Endometrium (tissue), 2 donors: ENCODE data around the gene TMEM37.

Source experiments
- FAIRE-seq: peaks from 2 replicates; lab custom pipeline; 2012; peaks lifted over from hg19 to GRCh38; lab: Jason Lieb, UNC
- donor health status: control.
- donor health status: control.

Gene TMEM37

DNA sequence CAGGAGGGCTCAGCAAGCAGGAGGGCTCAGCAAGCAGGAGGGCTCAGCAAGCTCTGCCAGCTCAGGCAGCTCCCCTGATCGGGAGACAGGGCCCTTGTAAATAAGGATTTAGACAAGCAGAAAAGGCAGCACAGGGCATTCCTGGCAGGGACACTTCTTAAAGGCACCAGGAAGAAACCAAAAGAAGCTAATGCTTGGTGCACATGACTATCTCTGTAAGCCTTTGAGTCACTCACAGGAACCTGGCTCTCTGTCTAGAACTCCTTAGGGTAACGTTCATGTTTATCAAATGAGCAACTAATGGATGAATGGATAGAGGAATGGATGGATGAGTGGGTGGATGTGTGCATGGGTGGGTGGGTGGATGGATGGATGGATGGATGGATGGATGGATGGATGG lies 28.4 kb downstream of the TMEM37 start:
- FAIRE-seq: no peak

DNA sequence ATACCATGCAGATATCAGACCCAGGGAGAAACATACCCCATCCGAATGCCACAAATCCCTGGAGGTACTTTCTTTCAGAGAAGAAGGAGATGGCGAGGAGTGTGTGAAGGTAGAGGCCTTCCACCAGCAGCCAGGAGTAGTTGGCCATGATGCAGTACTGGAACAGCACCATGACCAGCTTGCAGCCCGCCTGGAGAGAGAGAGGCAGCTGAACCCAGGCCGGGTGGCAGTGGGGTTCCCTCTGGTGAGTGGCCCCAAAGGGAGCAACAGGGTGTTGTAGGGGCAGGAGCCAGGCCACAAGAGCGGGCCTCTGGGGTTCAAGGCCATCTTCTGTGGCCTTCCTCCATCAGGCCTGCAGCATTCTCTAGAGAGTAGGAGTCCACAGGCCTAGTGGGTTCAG lies 30.2 kb downstream of the TMEM37 start:
- FAIRE-seq: no peak

DNA sequence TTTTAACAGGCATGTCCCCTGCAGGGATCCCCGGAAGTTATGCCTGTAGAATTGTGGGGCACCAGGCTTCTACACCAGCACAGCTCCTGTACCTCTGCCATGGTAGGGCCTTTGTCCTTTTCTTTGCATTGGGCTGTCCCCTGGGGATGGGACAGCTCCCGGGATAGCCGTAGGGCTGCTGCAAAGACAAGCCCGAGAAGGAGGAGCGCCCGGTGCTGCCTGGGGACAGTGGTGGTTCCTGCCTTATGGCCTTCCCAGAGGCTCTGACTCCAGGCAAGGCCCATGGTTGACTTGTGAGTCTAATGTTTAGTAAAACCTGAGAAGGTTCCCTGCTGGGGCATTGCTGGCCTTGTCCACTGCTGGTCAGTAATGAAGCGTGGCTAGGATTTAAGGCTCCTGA lies 30.9 kb downstream of the TMEM37 start:
- FAIRE-seq: no peak

- no peak for FAIRE-seq
Measured at GRCh38 chr2:119463136-119463535, 31.5 kb downstream of the TMEM37 start.

GRCh38 chr2:119463990-119464389 lies 32.3 kb downstream of the TMEM37 start:
- no peak for FAIRE-seq

DNA sequence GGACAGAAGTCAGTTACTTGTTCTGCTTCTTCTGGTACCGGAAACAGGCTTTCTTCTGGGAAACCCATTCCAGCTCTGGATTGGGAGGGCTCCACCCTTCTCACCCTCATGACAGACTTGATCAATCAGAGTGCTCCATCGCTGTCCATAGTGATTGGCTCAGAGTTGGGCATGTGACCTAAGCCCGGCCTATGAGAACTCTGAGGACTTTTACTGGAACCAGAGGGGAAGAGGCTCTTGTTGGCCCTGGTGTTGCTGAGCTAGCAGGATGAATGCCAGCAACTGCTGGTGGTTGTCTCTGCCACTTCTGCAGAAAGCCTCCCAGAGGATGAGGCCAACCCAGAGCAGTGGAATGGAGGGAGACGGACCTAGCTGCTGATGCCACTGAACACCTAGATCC lies 33.3 kb downstream of the TMEM37 start:
- FAIRE-seq: no peak

DNA sequence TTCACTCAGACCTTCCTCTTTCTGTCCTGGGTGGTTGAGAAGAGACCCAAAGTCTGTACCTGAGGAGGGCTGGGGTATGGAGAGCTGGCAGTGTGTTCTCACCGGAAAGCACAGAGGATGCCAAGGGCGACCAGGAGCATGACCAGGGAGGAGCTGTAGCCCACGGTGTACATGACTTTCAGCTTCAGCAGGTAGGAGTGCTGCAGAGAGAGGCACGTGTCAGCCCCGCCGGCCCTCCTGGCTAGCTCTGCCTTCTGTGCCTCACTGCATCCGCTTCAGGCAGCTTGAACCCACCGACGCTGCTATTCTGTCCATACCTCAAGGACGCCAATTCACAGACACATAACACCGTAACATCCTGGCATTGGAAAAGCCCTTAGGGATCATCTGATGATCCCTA lies 34.0 kb downstream of the TMEM37 start:
- no peak for FAIRE-seq

DNA sequence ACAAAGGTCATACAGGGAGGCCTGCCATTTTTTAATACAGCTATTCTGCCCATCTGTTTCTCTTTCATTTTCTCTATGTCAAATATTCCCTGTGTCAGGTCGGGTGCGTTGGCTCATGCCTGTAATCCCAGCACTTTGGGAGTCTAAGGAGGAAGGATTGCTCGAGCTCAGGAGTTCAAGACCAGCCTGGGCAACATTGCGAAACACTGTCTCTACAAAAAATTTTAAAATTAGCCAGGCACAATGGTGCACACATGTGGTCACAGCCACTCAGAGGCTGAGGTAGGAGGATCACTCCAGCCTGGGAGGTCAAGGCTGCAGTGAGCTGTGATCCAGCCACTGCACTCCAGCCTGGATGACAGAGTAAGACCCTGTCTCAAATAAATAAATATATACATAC lies 34.7 kb downstream of the TMEM37 start:
- no peak for FAIRE-seq

DNA sequence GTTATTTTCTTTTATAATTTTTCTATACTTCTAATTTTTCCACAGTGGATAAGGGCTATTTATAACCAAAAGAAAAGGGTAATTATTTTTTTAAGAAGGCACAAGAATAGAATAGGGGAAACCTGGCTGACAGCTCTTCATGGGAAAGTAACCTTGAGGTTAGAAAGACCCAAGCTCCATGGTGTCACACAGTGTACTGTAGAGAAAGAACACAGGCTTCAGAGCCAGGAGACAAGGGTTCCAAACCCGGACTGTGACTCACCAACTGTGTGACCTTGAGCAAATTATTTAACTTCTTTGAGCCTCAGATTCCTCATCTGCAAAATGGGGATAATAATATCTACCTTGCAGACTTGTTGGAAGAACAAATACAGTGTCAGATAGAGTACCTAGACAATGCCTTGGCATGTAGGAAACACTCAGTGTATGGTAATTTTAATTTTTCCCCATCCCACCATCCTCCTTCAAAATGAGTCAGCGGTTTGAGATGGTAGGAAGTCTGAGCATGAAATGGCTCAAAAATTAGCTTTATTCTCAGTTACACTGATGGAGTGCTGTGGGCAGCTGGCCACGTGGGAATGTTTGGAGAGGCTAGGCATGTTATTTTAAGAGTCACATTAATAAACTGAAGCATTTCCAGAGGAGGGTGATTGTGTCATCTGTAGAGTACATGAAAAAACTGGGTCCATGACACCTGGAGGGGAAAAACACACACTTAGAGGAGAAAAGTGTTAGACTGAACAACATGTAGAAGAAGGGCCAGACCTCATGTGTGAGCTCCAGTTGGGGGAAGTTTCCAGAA lies 36.7 kb downstream of the TMEM37 start:
- no peak for FAIRE-seq

DNA sequence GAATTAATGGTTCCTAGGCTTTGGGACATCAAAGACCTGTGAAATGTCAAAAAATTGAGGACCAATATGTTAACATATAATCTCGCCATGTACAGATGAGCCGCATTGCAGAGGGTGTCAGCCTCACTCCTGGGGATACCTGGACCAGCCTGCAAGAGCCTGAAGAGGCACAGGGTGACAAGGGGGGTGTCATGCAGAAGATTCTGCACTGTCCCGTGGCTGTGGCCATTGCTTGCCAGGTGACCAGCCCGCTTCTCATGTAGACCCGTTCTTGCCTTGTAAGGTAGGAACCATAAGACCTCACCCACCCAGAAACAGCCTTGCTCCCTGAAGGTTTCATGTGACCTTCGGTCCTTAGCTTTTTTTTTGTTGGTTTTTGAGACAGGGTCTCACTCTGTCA lies 37.5 kb downstream of the TMEM37 start:
- FAIRE-seq: no peak

DNA sequence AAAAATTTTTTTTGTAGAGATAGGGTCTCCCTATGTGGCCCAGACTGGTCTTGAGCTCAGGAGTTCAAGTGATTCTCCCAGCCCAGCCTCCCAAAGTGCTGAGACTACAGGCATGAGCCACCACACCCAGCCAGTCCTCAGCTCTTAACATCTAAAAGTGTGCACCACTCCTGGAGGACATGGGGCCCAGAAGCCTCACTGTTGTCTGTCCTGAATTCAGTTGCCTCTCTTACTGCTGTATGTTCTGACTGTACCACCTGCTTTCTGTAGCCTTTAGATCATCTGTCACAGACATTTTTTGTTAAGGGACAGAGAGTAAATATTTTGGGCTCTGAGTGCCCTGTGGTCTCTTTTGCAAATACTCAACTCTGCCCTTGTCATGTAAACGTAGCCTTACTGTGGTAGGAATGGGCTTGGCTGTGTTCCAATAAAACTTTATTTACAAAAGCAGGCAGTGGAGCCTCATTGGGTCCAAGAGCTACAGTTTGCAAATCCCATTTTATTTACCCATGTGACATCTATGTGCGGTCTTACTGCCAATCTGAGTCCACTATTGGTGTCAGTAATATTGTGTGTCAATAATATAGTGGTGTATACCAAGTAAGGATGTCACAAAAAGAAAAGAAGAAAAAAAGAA lies 38.1 kb downstream of the TMEM37 start:
- FAIRE-seq: no peak

GRCh38 chr2:119472749-119473148 lies 41.1 kb downstream of the TMEM37 start:
- FAIRE-seq: no peak

- FAIRE-seq: no peak
Measured at GRCh38 chr2:119473621-119474370, 42.1 kb downstream of the TMEM37 start.

DNA sequence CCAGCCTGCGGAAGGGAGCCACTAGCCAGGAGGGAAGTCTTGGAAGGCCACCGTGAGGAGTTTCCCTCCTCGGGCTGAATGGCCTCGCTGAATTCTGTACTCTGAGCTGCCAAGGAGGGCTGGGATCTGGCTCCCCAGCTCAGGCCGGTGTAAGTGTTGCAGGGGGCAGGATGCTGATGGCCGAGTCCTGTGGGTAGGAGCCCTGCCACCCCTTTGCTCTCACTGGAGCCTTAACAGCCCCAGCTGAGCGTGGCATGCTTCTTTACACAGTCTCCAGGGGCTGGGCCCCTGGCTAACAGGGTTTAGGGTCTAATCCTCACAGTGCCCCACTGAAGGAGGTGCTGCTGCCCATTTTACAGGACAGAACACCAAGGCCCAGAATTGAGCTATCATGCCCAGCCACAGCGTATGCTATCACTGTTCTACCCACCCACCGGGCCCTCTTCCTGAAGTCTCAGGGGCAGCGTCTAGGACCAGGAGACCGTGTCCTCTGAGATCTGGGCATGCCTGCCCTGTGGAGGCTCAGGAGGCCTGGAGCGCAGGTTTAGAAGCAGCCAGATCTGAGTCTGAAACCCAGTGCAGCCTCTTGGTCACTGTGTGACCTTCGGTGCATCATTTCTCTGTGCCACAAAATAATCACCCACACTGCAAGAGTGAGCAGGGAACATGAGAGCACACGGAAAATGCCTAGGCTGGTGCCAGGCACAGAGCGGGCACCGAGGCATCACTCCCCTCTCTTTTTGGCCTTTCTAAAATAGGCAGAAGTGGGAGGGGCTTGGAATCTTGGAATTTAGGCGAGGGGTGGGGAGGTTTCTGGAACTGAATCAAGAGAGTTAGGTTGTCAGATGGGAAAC lies 42.9 kb downstream of the TMEM37 start:
- no peak for FAIRE-seq

DNA sequence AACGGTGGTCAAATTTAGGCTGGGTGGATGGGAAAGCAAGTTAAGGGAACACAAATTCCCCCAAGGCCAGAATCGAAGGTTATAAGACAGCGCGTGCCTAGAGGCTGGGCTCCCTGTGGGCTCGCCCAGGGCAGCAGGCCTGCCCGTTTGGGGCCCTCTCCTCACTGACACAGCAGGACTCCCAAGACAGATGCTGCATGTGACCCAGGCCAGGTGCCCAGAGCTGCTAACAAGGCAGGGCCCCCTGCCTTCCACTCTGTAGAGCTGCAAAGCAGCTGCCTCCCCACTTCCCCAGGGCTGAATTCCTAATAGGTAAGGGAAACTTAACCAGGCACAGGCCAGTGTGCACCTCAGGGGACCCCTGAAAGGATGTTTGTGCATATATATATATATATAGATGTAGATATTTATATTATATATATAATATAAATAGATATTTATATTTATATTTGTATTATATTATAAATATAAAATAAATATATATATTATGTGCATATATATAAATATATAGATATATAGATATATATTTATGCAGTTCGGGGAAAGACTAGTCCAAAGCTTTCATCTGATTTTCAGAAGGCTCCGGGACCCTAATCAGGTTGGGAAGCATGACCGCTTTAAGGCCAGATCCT lies 43.7 kb downstream of the TMEM37 start:
- FAIRE-seq: no peak

GRCh38 chr2:119475857-119476244 lies 44.2 kb downstream of the TMEM37 start:
- no peak for FAIRE-seq

- no peak for FAIRE-seq
Measured at GRCh38 chr2:119476301-119477112, 44.9 kb downstream of the TMEM37 start.

DNA sequence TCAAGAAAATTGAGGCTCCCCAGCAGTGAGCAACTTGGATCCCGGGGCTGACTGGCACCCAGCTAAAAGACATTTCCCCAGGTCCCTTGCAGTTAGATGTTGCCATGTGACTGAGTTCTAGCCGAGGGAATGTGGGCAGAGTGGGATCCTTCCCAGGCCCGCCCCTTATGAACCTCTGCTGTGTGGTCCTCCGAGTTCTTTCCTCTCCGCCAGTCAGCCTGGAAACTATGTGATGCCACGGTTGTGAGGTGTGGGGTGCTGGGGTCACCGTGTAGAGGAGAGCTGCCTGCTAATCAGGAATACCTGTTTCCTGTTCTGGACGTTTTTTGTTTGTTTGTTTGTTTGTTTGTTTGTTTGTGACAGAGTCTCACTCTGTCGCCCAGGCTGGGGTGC lies 45.5 kb downstream of the TMEM37 start:
- no peak for FAIRE-seq

GRCh38 chr2:119478188-119478977 lies 46.7 kb downstream of the TMEM37 start:
- no peak for FAIRE-seq

DNA sequence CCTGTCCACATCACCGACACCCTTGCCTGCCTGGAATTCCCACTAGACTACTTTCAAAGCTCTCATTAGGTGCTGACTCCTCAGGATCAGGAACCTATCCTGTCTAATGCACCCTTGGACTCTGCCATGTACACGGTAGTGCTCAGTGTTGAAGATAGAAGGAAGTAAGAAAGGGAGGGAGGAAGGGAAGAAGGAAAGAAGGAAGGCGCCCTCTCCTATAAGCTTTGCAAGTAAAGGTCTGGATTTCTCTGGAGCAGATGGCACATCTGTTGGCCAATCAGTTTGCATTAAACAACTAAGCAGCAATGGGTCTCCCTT lies 47.3 kb downstream of the TMEM37 start:
- no peak for FAIRE-seq
